NT2/D1 (cell line): ENCODE results near the gene B3GALT6.

Experiments used
- SUZ12 ChIP-seq: IDR thresholded peaks from 2 replicates; pipeline ENCODE4 v1.6.1; 2011; ENCODE audit not compliant: insufficient read length, insufficient read depth; ENCODE audit errors: extremely low read depth
- YY1 ChIP-seq: IDR thresholded peaks from 2 replicates; pipeline ENCODE4 v1.6.1; 2011; ENCODE audit not compliant: insufficient read length, insufficient read depth
- ZNF274 ChIP-seq: IDR thresholded peaks from 2 replicates; pipeline ENCODE4 v1.6.1; 2011; ENCODE audit warnings: mild to moderate bottlenecking, low read depth, low read length

DNA sequence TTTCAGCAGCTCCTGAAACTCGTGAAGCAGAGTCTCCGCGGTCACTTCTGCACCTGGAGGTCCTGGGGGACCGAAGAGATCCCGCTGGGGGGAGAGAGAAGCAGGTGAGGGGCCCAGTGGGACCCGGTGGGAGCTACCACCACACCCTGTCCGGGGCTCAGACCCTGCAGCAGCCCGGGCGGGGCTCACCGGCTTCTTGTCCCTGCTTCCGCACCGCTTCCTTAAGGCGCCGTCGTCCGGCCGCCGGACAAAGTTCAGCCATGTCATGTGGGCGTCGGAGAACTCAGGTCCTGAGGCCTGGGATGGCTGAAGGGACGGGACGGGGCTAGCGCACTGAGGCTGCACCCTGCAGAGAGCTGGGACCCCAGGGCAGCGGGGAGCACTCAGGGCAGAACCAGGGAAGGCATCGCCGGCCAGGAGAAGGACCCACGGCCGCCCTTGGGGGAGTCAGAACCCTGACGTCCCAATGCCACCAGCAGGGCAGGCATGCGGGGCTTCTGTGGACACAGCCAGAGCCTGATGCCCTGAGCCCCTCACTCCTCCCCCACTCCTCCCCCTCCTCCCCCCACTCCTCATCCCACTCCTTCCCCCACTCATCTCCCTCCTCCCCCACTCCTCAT is 12.3 kb downstream of the B3GALT6 start:
- TF ChIP-seq YY1: no peak
- TF ChIP-seq ZNF274: no peak
- TF ChIP-seq SUZ12: no peak
